HepG2 (cell line): ENCODE results near the gene SLC15A1.

Experiments used
- BRCA1 ChIP-seq: sonication (generic); formaldehyde crosslinking; IDR thresholded peaks from 2 replicates; pipeline ENCODE4 v1.4.0; 2020; ENCODE audit warnings: missing genetic modification reagents
- CHD4 ChIP-seq: fragments of 200-600 bp; sonication (generic); IDR thresholded peaks from 2 replicates; pipeline ENCODE4 v1.7.0; 2017; ENCODE audit warnings: mild to moderate bottlenecking, low read length, borderline replicate concordance
- JUN ChIP-seq: sonication (generic); formaldehyde crosslinking; IDR thresholded peaks from 2 replicates; pipeline ENCODE4 v1.4.0; 2020; ENCODE audit warnings: mild to moderate bottlenecking, missing genetic modification reagents
- POLR2AphosphoS5 ChIP-seq: IDR thresholded peaks from 2 replicates; pipeline ENCODE4 v1.6.1; 2012; ENCODE audit warnings: low read depth, low read length
- RFX5 ChIP-seq: IDR thresholded peaks from 2 replicates; pipeline ENCODE4 v1.6.1; 2011; ENCODE audit warnings: low read depth, low read length, improper control_type of control experiment
- YY1 ChIP-seq: IDR thresholded peaks from 2 replicates; pipeline ENCODE4 v1.6.1; 2011; ENCODE audit warnings: low read length, low read depth, moderate library complexity, mild to moderate bottlenecking; ENCODE audit not compliant: insufficient read depth, insufficient replicate concordance
- ZNF143 ChIP-seq: sonication (generic); formaldehyde crosslinking; IDR thresholded peaks from 2 replicates; pipeline ENCODE4 v1.4.0; 2020; ENCODE audit warnings: missing genetic modification reagents
- TF ChIP-seq, protein P1 (sequence below): sonication (generic); formaldehyde crosslinking; IDR thresholded peaks from 2 replicates; pipeline ENCODE4 v1.4.0; 2020; ENCODE audit warnings: missing genetic modification reagents
- TF ChIP-seq, protein P2 (sequence below): sonication (generic); formaldehyde crosslinking; conservative IDR thresholded peaks from 2 replicates; pipeline ENCODE4 v1.4.0; 2020; ENCODE audit warnings: missing genetic modification reagents
- TF ChIP-seq, protein P3 (sequence below): sonication (generic); formaldehyde crosslinking; IDR thresholded peaks from 2 replicates; pipeline ENCODE4 v1.8.1; 2023; ENCODE audit warnings: mild to moderate bottlenecking, missing genetic modification reagents
- TF ChIP-seq, protein P4 (sequence below): sonication (generic); formaldehyde crosslinking; IDR thresholded peaks from 2 replicates; pipeline ENCODE4 v1.9.0; 2022; ENCODE audit warnings: low read depth, missing genetic modification reagents

DNA sequence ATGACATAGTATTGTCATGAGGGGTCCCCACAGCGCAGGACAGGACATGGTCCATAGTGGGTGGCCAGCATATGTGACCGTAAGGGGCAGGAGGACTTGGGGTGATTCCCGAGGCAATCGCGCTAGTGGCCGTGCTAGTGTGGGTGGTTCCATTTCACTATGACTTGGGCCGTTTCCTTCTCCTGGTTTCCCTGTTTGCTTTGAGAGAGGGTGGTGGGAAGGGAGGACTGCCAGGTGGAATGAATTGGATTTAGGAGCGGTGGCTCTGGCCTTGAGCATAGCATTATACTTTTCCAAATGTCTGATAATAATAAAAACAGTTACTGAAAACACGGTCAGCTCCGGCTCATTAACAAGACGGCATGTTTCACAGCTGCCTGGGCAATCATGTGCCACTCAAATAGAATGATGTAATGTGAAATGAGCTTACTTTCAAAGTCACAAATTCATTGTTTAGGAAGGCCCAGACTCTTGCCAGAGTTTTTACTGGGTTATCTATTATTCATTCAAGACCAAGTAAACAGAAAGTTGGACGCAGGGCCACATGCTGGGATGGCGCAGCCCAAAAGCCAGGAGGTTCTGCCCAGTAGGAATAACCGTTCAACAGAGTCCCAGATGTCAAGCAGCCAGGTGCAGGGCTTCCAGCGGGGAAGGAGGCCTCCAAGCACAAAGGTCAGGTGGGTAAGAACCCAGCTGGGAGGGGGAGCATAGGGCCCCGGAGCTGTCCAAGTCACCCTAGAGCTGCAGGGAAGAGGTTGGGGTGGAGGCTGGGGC, 19.6 kb upstream of the SLC15A1 start:
- TF ChIP-seq, protein P1, sequence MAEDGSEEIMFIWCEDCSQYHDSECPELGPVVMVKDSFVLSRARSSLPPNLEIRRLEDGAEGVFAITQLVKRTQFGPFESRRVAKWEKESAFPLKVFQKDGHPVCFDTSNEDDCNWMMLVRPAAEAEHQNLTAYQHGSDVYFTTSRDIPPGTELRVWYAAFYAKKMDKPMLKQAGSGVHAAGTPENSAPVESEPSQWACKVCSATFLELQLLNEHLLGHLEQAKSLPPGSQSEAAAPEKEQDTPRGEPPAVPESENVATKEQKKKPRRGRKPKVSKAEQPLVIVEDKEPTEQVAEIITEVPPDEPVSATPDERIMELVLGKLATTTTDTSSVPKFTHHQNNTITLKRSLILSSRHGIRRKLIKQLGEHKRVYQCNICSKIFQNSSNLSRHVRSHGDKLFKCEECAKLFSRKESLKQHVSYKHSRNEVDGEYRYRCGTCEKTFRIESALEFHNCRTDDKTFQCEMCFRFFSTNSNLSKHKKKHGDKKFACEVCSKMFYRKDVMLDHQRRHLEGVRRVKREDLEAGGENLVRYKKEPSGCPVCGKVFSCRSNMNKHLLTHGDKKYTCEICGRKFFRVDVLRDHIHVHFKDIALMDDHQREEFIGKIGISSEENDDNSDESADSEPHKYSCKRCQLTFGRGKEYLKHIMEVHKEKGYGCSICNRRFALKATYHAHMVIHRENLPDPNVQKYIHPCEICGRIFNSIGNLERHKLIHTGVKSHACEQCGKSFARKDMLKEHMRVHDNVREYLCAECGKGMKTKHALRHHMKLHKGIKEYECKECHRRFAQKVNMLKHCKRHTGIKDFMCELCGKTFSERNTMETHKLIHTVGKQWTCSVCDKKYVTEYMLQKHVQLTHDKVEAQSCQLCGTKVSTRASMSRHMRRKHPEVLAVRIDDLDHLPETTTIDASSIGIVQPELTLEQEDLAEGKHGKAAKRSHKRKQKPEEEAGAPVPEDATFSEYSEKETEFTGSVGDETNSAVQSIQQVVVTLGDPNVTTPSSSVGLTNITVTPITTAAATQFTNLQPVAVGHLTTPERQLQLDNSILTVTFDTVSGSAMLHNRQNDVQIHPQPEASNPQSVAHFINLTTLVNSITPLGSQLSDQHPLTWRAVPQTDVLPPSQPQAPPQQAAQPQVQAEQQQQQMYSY = no peak
- TF ChIP-seq, protein P2, sequence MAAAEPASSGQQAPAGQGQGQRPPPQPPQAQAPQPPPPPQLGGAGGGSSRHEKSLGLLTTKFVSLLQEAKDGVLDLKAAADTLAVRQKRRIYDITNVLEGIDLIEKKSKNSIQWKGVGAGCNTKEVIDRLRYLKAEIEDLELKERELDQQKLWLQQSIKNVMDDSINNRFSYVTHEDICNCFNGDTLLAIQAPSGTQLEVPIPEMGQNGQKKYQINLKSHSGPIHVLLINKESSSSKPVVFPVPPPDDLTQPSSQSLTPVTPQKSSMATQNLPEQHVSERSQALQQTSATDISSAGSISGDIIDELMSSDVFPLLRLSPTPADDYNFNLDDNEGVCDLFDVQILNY (CRISPR knock-in tag) = no peak
- no peak for TF ChIP-seq CHD4
- no peak for TF ChIP-seq BRCA1 (CRISPR knock-in tag)
- no peak for TF ChIP-seq ZNF143
- TF ChIP-seq, protein P3, sequence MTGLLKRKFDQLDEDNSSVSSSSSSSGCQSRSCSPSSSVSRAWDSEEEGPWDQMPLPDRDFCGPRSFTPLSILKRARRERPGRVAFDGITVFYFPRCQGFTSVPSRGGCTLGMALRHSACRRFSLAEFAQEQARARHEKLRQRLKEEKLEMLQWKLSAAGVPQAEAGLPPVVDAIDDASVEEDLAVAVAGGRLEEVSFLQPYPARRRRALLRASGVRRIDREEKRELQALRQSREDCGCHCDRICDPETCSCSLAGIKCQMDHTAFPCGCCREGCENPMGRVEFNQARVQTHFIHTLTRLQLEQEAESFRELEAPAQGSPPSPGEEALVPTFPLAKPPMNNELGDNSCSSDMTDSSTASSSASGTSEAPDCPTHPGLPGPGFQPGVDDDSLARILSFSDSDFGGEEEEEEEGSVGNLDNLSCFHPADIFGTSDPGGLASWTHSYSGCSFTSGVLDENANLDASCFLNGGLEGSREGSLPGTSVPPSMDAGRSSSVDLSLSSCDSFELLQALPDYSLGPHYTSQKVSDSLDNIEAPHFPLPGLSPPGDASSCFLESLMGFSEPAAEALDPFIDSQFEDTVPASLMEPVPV (CRISPR knock-in tag) = no peak
- no peak for TF ChIP-seq POLR2AphosphoS5
- TF ChIP-seq JUN (CRISPR knock-in tag) = no peak
- TF ChIP-seq, protein P4, sequence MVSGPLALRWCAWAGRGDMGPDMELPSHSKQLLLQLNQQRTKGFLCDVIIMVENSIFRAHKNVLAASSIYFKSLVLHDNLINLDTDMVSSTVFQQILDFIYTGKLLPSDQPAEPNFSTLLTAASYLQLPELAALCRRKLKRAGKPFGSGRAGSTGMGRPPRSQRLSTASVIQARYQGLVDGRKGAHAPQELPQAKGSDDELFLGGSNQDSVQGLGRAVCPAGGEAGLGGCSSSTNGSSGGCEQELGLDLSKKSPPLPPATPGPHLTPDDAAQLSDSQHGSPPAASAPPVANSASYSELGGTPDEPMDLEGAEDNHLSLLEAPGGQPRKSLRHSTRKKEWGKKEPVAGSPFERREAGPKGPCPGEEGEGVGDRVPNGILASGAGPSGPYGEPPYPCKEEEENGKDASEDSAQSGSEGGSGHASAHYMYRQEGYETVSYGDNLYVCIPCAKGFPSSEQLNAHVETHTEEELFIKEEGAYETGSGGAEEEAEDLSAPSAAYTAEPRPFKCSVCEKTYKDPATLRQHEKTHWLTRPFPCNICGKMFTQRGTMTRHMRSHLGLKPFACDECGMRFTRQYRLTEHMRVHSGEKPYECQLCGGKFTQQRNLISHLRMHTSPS (CRISPR knock-in tag) = no peak
- TF ChIP-seq RFX5 = no peak
- TF ChIP-seq YY1 = no peak
